Endothelial cell of umbilical vein (primary cell): ENCODE data around the gene NFIA. TPM values are rescaled to one million over a fixed set of nuclear protein-coding genes. Genes with fewer than 3 reads are reported as not detected.

Experiments
- BruUV-seq: library from RNA; stranded (reverse); fragments of 400-500 nt; replicated peaks from 2 replicates; lab custom pipeline; 2021; lab: Mats Ljungman, UMichigan
- CTCF ChIA-PET: fragments of 300-600, 350-600 bp; sonication (Branson Sonifier 250); formaldehyde crosslinking; loops from one replicate; lab custom pipeline; 2021; ENCODE audit warnings: antibody characterized with exemption, inconsistent platforms; lab: Charles Lee
- POLR2A ChIA-PET: fragments of 300-600, 350-600 bp; sonication (Branson Sonifier 250); formaldehyde crosslinking; loops from one replicate; lab custom pipeline; 2021; ENCODE audit warnings: antibody characterized with exemption, inconsistent platforms; lab: Charles Lee
- DNase-seq: peaks from one replicate; pipeline ENCODE4 v3.0.0-alpha.2; 2011; ENCODE audit warnings: low read depth, low spot score
- FAIRE-seq: peaks from 2 replicates; lab custom pipeline; 2011; peaks lifted over from hg19 to GRCh38; lab: Jason Lieb, UNC
- H2AFZ ChIP-seq: 2 replicates; pipeline ENCODE4 v1.6.0; 2012; ENCODE audit warnings: low read depth, low read length, control low read depth, inconsistent platforms
- H3K27ac ChIP-seq: 2 replicates; pipeline ENCODE4 v1.5.1; 2011; ENCODE audit warnings: low read depth, mild to moderate bottlenecking, control low read depth, low read length, moderate library complexity; ENCODE audit not compliant: insufficient read depth
- H3K27me3 ChIP-seq, 2 experiments: 2 replicates each; pipeline versions ENCODE4 v1.6.0 to v1.6.1; 2011; ENCODE audit warnings: low read length in 2 of 2, mixed read lengths in 1 of 2; ENCODE audit not compliant: control insufficient read depth in 2 of 2, insufficient read depth in 2 of 2
- H3K36me3 ChIP-seq, 2 experiments: 2 replicates in 1 of 2; 3 replicates in 1 of 2; pipeline ENCODE4 v1.5.1; 2011; ENCODE audit warnings: low read length in 2 of 2, mild to moderate bottlenecking in 1 of 2, moderate library complexity in 1 of 2; ENCODE audit not compliant: control insufficient read depth in 2 of 2, insufficient read depth in 2 of 2; ENCODE audit errors: extremely low read depth in 1 of 2
- H3K4me1 ChIP-seq: 3 replicates; pipeline ENCODE4 v1.5.1; 2011; ENCODE audit warnings: mild to moderate bottlenecking, low read length; ENCODE audit not compliant: control insufficient read depth, insufficient read depth; ENCODE audit errors: extremely low read depth
- H3K4me2 ChIP-seq: 2 replicates; pipeline ENCODE4 v1.6.1; 2011; ENCODE audit warnings: low read length, control low read depth, mixed read lengths; ENCODE audit not compliant: insufficient read depth
- H3K4me3 ChIP-seq, 3 experiments: fragments of 200-600 bp in 1 of 3; sonication (generic), shearing (Covaris generic) in 1 of 3; replicated peaks in 1 of 3; 2 replicates each; pipeline ENCODE4 v1.5.1; 2011 to 2016; ENCODE audit warnings: control low read depth in 3 of 3, low read length in 3 of 3, mild to moderate bottlenecking in 2 of 3, inconsistent platforms in 1 of 3, low read depth in 1 of 3, moderate library complexity in 1 of 3; ENCODE audit not compliant: insufficient read depth in 1 of 3
- H3K79me2 ChIP-seq: 2 replicates; pipeline ENCODE4 v1.6.0; 2012; ENCODE audit warnings: low read length, inconsistent platforms; ENCODE audit not compliant: control insufficient read depth, insufficient read depth
- H3K9ac ChIP-seq: replicated peaks from 2 replicates; pipeline ENCODE3; 2011; ENCODE audit warnings: low read length, control low read depth; ENCODE audit not compliant: insufficient read depth; ENCODE audit errors: extremely low read depth
- H3K9me1 ChIP-seq: replicated peaks from 3 replicates; pipeline ENCODE4 v1.6.0; 2011; ENCODE audit warnings: mild to moderate bottlenecking, low read length; ENCODE audit not compliant: control insufficient read depth, insufficient read depth; ENCODE audit errors: extremely low read depth
- H3K9me3 ChIP-seq: replicated peaks from 2 replicates; pipeline ENCODE4 v1.5.1; 2012; ENCODE audit warnings: low read length, inconsistent platforms; ENCODE audit not compliant: control insufficient read depth, insufficient read depth
- H4K20me1 ChIP-seq: replicated peaks from 2 replicates; pipeline ENCODE3; 2011; ENCODE audit warnings: mild to moderate bottlenecking, low read length; ENCODE audit not compliant: control insufficient read depth, insufficient read depth; ENCODE audit errors: extremely low read depth
- EZH2 ChIP-seq: IDR thresholded peaks from 2 replicates; pipeline ENCODE4 v1.6.1; 2012; ENCODE audit warnings: borderline replicate concordance, low read depth, mild to moderate bottlenecking, moderate library complexity, low read length, inconsistent platforms; ENCODE audit not compliant: severe bottlenecking
- FOS ChIP-seq: IDR thresholded peaks from 2 replicates; pipeline ENCODE4 v1.6.1; 2011; ENCODE audit warnings: mild to moderate bottlenecking, low read length, moderate library complexity, borderline replicate concordance; ENCODE audit not compliant: insufficient read depth
- GATA2 ChIP-seq: IDR thresholded peaks from 2 replicates; pipeline ENCODE4 v1.7.0; 2011; ENCODE audit warnings: low read depth, mild to moderate bottlenecking, moderate library complexity, mixed read lengths, low read length; ENCODE audit not compliant: insufficient read length, insufficient read depth
- JUN ChIP-seq: IDR thresholded peaks from 2 replicates; pipeline ENCODE4 v1.6.1; 2011; ENCODE audit warnings: borderline replicate concordance, low read depth; ENCODE audit not compliant: insufficient read length, insufficient read depth
- MYC ChIP-seq: IDR thresholded peaks from one replicate; pipeline ENCODE4 v1.6.1; 2011; ENCODE audit warnings: mild to moderate bottlenecking, low read depth, low read length
- POLR2A ChIP-seq: IDR thresholded peaks from 2 replicates; pipeline ENCODE4 v1.6.1; 2012; ENCODE audit warnings: low read depth, mild to moderate bottlenecking, control low read depth, low read length
- POLR2AphosphoS5 ChIP-seq: IDR thresholded peaks from 2 replicates; pipeline ENCODE4 v1.6.1; 2012; ENCODE audit warnings: low read depth, mild to moderate bottlenecking, control low read depth, low read length, moderate library complexity; ENCODE audit not compliant: insufficient read depth
- dilution Hi-C: fragments of 300-500 bp; cut with MboI; formaldehyde crosslinking; loops from one replicate; pipeline ENCODE4 v1.15.0; 2019; ENCODE audit warnings: low sequenced_read_pairs; ENCODE audit not compliant: extremely low pct_ligation_motif_present
- intact Hi-C: fragments of 100-400 bp; cut with micrococcal nuclease; formaldehyde crosslinking; loops from one replicate; pipeline ENCODE4 v1.10.0; 2022
- polyA plus RNA-seq, 4 experiments: library from polyadenylated mRNA; depleted of rRNA in 3 of 4; stranded (reverse) in 3 of 4; unstranded in 1 of 4; fragments of >200 nt; gene quantifications; 2 replicates each; pipeline versions ENCODE4 v1.2.1 to v1.2.3, GENCODE V29; 2011 to 2012; ENCODE audit warnings: missing spikeins in 1 of 4
- total RNA-seq: library from RNA; stranded (reverse); gene quantifications from 2 replicates; pipeline ENCODE4 v1.2.3, GENCODE V29; 2021
- TF ChIP-seq, protein P1 (sequence below), 2 donors: IDR thresholded peaks; 1 replicate in 1 of 2; 2 replicates in 1 of 2; pipeline ENCODE4 v1.5.1; 2011; ENCODE audit warnings: low read length in 2 of 2, mild to moderate bottlenecking in 2 of 2, moderate library complexity in 2 of 2, control low read depth in 1 of 2, inconsistent platforms in 1 of 2, low read depth in 1 of 2; ENCODE audit not compliant: insufficient read depth in 1 of 2; ENCODE audit errors: extremely low read depth in 1 of 2
- TF ChIP-seq, protein P2 (sequence below): IDR thresholded peaks from 2 replicates; pipeline ENCODE4 v1.6.1; 2011; ENCODE audit not compliant: insufficient read depth, insufficient read length

NFIA gene
- total and polyA plus RNA-seq, 2 donors (not counting 3 experiments of a cell fraction or from before 2014, with no cell fraction given): 25.5 to 47.0 TPM

DNA sequence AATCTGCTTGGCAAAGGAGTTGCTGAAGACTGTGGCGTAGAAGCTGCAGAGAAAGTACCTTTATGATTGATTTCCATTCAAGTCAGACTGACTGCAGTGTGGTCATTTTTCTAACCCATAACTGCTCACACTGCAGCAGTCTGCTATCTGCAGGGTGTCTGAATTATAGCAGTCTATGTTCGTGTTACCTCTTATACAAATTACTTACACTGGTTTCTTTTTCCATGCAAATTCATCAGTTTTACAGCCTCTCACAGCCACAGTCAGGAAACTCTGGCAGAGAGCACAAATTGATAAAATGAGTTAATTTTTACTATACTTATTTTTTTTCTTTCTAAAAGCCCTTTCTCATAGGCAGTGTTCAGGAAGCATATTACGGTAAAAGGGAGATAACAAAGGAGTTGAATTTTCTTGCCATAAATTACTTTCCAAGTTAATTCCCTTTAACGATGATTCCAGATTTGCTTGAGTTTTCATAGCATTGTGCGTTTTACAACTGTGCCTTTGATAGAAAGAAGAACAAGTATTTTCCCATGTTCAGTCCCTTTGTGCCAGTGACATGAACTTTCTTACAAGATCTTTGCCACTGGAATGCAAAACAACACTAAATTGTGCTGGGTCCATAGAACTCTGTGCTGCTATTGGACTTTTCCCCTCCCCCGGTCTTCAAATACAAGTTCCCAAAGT lies 261.5 kb downstream of the NFIA start:
- FAIRE-seq (no peak), DNase-seq (peak; percentile 38)
- no peak overlapping the region for H3K4me3 ChIP-seq
- intact Hi-C loops (no loop called here), dilution Hi-C loops (no loop called here)
- H3K79me2 ChIP-seq: peaks cover 2% of the 10 kb centered on the region
- H3K9me3 ChIP-seq: no peaks in the 10 kb centered on the region
- H3K27ac ChIP-seq: no peak overlapping the region
- no peaks in the 10 kb centered on the region for H4K20me1 ChIP-seq
- H3K4me2 ChIP-seq: no peak overlapping the region
- H3K27me3 ChIP-seq: no peaks in the 10 kb centered on the region
- no peak overlapping the region for H2AFZ ChIP-seq
- H3K9me1 ChIP-seq: no peaks in the 10 kb centered on the region
- CTCF ChIA-PET: no interaction called here
- H3K9ac ChIP-seq: no peak overlapping the region
- POLR2A ChIA-PET: no interaction called here
- TF ChIP-seq EZH2 (no peak), POLR2A (no peak), POLR2AphosphoS5 (no peak), JUN (no peak), MYC (no peak), GATA2 (no peak), FOS (no peak)
- TF ChIP-seq, protein P1, sequence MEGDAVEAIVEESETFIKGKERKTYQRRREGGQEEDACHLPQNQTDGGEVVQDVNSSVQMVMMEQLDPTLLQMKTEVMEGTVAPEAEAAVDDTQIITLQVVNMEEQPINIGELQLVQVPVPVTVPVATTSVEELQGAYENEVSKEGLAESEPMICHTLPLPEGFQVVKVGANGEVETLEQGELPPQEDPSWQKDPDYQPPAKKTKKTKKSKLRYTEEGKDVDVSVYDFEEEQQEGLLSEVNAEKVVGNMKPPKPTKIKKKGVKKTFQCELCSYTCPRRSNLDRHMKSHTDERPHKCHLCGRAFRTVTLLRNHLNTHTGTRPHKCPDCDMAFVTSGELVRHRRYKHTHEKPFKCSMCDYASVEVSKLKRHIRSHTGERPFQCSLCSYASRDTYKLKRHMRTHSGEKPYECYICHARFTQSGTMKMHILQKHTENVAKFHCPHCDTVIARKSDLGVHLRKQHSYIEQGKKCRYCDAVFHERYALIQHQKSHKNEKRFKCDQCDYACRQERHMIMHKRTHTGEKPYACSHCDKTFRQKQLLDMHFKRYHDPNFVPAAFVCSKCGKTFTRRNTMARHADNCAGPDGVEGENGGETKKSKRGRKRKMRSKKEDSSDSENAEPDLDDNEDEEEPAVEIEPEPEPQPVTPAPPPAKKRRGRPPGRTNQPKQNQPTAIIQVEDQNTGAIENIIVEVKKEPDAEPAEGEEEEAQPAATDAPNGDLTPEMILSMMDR (IDR thresholded peaks at IDR 0.05; ENCODE audit: extremely low read depth in 1 of 2, insufficient read depth in 1 of 2, low read depth in 1 of 2, low read length in 2 of 2): no peak
- TF ChIP-seq, protein P2, sequence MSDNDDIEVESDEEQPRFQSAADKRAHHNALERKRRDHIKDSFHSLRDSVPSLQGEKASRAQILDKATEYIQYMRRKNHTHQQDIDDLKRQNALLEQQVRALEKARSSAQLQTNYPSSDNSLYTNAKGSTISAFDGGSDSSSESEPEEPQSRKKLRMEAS: no peak
- BruUV-seq: no TSS peak
- H3K4me1 ChIP-seq: peaks cover 5% of the 10 kb centered on the region
- H3K36me3 ChIP-seq: peaks cover 0 to 3% of the 10 kb centered on the region in 2 experiments
